H1 (cell line): ENCODE data around the gene VAPA. TPM values are rescaled to one million over a fixed set of nuclear protein-coding genes. Genes with fewer than 3 reads are reported as not detected.

Source experiments
- CEBPB ChIP-seq: IDR thresholded peaks from 2 replicates; pipeline ENCODE4 v1.6.1; 2012; ENCODE audit warnings: low read depth, low read length
- GTF2F1 ChIP-seq: IDR thresholded peaks from 2 replicates; pipeline ENCODE4 v1.6.1; 2012; ENCODE audit warnings: low read depth, low read length, improper control_type of control experiment, borderline replicate concordance
- POU5F1 ChIP-seq: IDR thresholded peaks from 2 replicates; pipeline ENCODE4 v1.6.1; 2011; ENCODE audit warnings: low read depth, mild to moderate bottlenecking, low read length, moderate library complexity
- RNF2 ChIP-seq: fragments of 200-900, 300-1000 bp; sonication (generic); IDR thresholded peaks from 2 replicates; pipeline ENCODE4 v1.7.1; 2016; ENCODE audit warnings: borderline replicate concordance, low read depth, mild to moderate bottlenecking, antibody characterized with exemption, low read length; ENCODE audit not compliant: poor library complexity, severe bottlenecking; ENCODE audit errors: missing control alignments
- SIN3A ChIP-seq, 2 experiments: IDR thresholded peaks in 1 of 2; conservative IDR thresholded peaks in 1 of 2; 2 replicates each; pipeline ENCODE4 v1.6.1; 2011 to 2012; ENCODE audit warnings: low read length in 2 of 2, improper control_type of control experiment in 1 of 2, low read depth in 1 of 2, mild to moderate bottlenecking in 1 of 2
- SIX5 ChIP-seq: IDR thresholded peaks from 2 replicates; pipeline ENCODE4 v1.6.1; 2011; ENCODE audit warnings: mild to moderate bottlenecking, low read depth, low read length
- SUZ12 ChIP-seq: fragments of 200-600 bp; sonication (generic); IDR thresholded peaks from 2 replicates; pipeline ENCODE4 v1.6.1; 2012; ENCODE audit warnings: mild to moderate bottlenecking, inconsistent platforms, low read length, moderate library complexity, mixed read lengths
- polyA plus RNA-seq, 7 experiments: library from polyadenylated mRNA; depleted of rRNA in 3 of 7; stranded (reverse) in 5 of 7; unstranded in 2 of 7; fragments of >200 nt in 5 of 7; fragments of 200-250 nt in 2 of 7; gene quantifications; 1 replicate in 5 of 7; 2 replicates in 1 of 7; 4 replicates in 1 of 7; pipeline versions ENCODE4 v1.2.1 to v1.2.3, GENCODE V29; 2011 to 2013; ENCODE audit warnings: missing spikeins in 2 of 7, mixed read lengths in 2 of 7
- total RNA-seq: library from RNA; stranded (reverse); fragmentation: NEBNext Ultra II Directional; extraction: Animal tissue kit (Norgen Biotek cat#: 25700); gene quantifications from 2 replicates; pipeline ENCODE4 v1.2.1, GENCODE V29; 2021

Gene VAPA
- total and polyA plus RNA-seq, 2 of the 8 experiments (the other 6 are each of a cell fraction or from before 2014, with no cell fraction given): 79.7 to 130 TPM

DNA sequence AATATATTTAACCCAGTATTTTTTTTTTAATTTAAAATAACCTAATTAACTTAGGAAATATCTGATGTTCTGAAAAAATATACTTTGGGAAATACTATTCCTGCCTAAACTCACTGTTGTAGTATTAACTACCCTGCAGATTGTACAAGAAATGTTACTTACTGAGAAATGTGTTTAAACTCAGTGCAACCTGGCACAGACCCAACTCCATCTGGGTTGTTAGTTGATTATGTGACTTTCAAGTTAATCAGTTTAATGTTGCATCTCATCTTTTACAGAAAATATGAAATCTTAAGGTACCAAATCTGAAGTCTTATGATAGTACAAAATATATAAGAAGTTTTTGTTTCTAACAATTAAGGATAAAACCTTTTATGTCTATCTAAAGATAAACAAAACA is 27.3 kb downstream of the VAPA start (continued):
- TF ChIP-seq RNF2: no peak
- TF ChIP-seq SIN3A (conservative IDR thresholded peaks at IDR 0.05 in 1 of 2, IDR thresholded peaks at IDR 0.05 in 1 of 2; ENCODE audit: low read depth in 1 of 2, low read length in 2 of 2): no peak
- TF ChIP-seq CEBPB: no peak
- no peak for TF ChIP-seq SUZ12
- no peak for TF ChIP-seq SIX5
- TF ChIP-seq GTF2F1: no peak
- TF ChIP-seq POU5F1: no peak
